T-helper 22 cell (primary cell): ENCODE results near the gene TNK1.

Experiments
- DNase-seq: peaks from one replicate; pipeline ENCODE4 v3.0.0-alpha.2; 2020; ENCODE audit warnings: low read depth

Gene TNK1

DNA sequence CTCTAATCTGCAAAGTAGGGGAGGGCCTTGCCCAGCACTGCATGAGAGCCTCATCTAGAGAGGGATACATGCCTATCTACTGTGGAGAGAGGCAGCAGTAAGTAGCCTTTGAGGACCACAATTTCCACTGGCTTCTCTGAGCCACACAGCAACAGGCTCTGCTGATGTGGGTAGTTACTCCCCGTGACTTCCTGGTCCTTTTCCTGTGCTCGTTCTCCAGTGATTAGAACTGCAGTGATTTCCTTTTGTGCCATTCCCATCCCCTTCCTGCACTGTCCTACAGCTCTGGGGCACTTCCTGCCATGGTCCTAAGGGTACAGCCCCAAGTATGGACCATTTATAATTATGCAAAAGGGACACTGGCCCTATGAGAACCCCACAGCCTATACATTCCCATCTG lies 10.4 kb downstream of the TNK1 start:
- no peak for DNase-seq

GRCh38 chr17:7392696-7393612 lies 12.1 kb downstream of the TNK1 start:
- DNase-seq: no peak

GRCh38 chr17:7393613-7394451 lies 12.9 kb downstream of the TNK1 start:
- DNase-seq: peak; percentile 68

GRCh38 chr17:7394452-7395191 lies 13.7 kb downstream of the TNK1 start, which contains the start of gene PLSCR3:
Gene PLSCR3 (minus strand): TSS chr17:7394525. CDS start chr17:7394110, 415 bp downstream.
- DNase-seq: peak; percentile 70

GRCh38 chr17:7396147-7396546 lies 15.3 kb downstream of the TNK1 start:
- no peak for DNase-seq

GRCh38 chr17:7398612-7399011 lies 17.7 kb downstream of the TNK1 start:
- DNase-seq: no peak

GRCh38 chr17:7403043-7403726 lies 22.3 kb downstream of the TNK1 start:
- peak; percentile 14 for DNase-seq

DNA sequence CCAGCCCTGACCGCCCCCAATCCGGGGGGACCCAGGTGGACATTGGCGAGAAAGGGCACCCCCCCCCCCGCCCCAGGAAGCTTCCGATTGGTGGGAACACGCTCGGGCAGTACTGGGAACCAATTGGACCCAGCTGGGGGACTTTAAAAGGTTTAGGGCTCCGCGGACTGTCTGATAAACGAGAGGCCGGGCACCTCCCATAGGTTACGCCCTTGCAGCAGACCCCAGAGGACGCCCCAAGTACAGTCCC lies 22.8 kb downstream of the TNK1 start:
- DNase-seq: no peak

DNA sequence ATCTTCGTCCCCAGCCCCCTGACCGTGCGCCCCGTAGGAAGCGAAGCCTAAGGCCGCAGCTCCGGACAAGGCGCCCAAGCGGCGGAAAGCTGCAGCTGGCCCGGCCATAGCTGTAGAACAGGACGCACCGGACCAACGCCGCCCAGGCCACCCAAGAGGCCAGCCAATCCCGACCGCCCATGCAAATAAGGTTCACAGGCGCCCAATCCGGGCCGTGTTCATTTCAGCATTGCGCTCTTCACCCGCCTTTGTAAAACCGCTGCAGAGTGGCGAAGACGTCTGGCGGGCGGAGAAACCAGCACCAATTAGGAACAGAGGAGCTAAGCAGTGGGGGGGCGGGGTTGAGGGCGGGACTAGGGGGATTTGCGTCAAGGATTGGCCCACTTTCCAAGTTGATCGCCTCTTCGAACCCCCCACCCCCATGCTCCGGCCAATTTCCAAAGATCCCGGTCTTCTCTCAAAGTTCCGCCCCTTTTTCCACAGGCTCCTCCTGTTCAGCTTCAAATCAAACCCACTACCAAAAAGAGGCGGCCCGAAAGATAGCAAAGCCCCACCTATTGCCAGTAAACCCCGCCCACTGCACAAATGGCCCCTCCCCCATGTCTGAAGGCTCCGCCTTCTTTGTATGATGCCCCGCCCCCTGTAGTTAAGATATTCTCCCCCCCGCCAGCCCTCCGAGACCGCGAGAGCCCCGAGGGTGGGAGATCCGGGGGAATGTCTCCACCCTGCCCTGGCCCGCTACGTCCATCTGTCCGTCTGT lies 23.3 kb downstream of the TNK1 start, which contains the start of gene TMEM256:
Gene TMEM256, minus strand, starts transcription at position 121 of the 760 bp plus-strand sequence. Its CDS starts 13 bp downstream, at position 108.
- peak; percentile 96 for DNase-seq

- DNase-seq: peak; percentile 64
Observed at GRCh38 chr17:7404737-7405349, 24.0 kb downstream of the TNK1 start.

GRCh38 chr17:7405350-7406234 lies 24.7 kb downstream of the TNK1 start:
- DNase-seq: no peak

GRCh38 chr17:7406235-7406825 lies 25.4 kb downstream of the TNK1 start:
- DNase-seq: no peak

DNA sequence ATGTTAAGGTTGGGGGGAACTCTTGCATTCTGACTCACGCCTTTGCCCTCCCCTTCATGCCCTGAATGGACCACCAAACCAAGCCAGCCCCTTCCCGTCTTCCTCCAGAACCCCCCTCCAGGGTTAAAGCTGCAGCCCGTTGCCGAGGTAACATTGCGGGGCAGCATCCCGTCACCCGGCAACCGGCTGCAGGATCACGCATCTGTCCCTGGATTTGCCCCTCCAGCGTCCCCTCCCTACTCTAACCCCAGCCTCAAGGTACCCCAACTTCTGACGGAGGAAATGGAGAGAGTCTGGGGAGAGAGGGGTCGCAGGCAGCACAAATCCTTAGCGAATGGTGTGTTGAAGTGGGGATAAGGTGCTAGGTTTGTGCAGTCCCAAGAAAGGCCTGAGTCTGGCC lies 26.2 kb downstream of the TNK1 start:
- no peak for DNase-seq

- no peak for DNase-seq
Observed at GRCh38 chr17:7407485-7408251, 26.8 kb downstream of the TNK1 start, which contains the start of gene NLGN2. Gene NLGN2 (plus strand): TSS chr17:7407845. CDS start chr17:7408256, 411 bp downstream.

DNA sequence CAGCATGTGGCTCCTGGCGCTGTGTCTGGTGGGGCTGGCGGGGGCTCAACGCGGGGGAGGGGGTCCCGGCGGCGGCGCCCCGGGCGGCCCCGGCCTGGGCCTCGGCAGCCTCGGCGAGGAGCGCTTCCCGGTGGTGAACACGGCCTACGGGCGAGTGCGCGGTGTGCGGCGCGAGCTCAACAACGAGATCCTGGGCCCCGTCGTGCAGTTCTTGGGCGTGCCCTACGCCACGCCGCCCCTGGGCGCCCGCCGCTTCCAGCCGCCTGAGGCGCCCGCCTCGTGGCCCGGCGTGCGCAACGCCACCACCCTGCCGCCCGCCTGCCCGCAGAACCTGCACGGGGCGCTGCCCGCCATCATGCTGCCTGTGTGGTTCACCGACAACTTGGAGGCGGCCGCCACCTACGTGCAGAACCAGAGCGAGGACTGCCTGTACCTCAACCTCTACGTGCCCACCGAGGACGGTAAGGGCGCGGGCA lies 27.4 kb downstream of the TNK1 start:
- no peak for DNase-seq

DNA sequence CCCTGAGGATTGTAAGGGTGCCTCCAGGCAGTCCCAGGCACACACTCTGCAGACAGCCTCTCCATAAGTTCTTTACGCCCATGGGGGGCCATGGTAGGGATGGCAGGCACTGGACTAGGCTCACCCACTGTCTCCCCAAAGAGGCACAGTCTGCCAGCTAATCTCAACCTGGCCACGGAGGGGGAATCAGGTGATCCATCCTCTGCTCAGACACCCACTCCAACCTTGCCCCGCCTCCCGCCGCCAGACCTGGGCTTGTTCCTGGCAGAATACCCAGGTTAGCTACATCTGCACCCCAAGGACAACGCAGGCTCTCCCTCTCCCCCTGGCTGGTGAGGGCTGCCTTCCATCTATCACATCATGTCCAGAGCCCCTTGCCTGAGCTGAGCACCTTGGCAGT lies 28.0 kb downstream of the TNK1 start:
- no peak for DNase-seq

DNA sequence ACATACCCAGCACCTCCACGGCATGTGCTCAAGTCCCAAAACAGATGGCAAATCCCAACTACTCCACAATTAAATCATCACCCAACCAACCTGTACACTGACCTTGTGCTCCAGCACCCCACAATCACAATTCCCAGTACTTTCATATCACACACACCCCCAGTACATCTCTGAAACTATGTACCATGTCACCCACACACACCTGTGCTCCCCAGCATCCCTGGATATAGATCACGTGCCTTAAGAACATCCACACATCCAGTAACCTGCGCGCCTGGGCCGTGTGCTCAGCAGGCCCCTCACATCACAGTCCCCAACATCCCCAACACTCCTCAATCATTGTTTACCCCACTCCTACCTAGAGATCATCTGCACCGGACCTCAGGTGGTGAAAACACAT lies 28.8 kb downstream of the TNK1 start:
- DNase-seq: no peak
